Central memory CD4-positive, alpha-beta T cell (primary cell): Measurements from ENCODE around the gene SNX7.

Experiments
- DNase-seq: peaks from one replicate; pipeline ENCODE4 v3.0.0; 2022
- total RNA-seq, 3 experiments: gene quantifications; one replicate each; lab custom pipeline; 2026; lab: John Stamatoyannopoulos, UW

Gene SNX7, protein sequence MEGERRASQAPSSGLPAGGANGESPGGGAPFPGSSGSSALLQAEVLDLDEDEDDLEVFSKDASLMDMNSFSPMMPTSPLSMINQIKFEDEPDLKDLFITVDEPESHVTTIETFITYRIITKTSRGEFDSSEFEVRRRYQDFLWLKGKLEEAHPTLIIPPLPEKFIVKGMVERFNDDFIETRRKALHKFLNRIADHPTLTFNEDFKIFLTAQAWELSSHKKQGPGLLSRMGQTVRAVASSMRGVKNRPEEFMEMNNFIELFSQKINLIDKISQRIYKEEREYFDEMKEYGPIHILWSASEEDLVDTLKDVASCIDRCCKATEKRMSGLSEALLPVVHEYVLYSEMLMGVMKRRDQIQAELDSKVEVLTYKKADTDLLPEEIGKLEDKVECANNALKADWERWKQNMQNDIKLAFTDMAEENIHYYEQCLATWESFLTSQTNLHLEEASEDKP
- 0 to 2.4 (median 0.14) reads per million in 3 experiments for total RNA-seq

GRCh38 chr1:98661544-98662355 lies at the start of gene SNX7:
Gene SNX7, plus strand, starts transcription at chr1:98661721. Its CDS starts 11 bp downstream, at chr1:98661732.
- DNase-seq = peak; percentile 1

GRCh38 chr1:98637316-98637715 lies 24.2 kb upstream of the SNX7 start:
- no peak for DNase-seq

DNA sequence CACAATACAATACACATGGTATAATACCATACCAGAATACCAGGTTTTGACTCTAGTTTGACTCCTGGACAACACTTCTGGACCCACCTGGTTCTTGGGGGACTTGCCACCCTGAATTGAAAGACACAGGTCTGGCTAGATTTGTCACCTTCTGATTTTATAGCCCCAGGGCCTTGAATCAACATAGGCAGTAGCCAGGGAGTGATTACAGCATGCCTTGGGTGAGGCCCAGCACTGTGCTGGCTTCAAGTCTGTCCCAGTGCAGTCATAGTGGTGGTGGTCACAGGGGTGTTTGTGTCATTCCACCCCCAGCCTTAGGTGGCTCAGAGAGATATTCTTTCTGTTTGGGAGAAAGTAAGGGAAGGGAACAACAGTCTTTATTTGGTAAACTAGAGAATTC lies 23.3 kb upstream of the SNX7 start:
- no peak for DNase-seq

DNA sequence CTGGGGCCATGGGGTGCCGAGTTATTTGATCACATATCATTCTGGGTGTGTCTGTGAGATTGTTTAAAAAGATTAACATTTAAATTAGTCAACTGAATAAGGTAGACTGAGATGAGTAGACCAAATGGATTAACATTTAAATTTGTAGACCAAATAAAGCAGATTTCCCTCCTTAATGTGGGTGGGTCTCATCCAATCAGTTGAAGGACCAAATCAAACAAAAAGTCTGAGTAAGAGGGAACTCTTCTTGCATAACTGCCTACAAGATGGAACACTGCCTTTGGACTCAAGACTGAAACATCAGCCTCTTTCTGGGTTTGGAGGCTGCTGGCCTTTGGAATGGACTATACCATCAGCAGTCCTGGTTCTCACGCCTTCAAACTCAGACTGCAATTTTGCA lies 17.0 kb upstream of the SNX7 start:
- no peak for DNase-seq

DNA sequence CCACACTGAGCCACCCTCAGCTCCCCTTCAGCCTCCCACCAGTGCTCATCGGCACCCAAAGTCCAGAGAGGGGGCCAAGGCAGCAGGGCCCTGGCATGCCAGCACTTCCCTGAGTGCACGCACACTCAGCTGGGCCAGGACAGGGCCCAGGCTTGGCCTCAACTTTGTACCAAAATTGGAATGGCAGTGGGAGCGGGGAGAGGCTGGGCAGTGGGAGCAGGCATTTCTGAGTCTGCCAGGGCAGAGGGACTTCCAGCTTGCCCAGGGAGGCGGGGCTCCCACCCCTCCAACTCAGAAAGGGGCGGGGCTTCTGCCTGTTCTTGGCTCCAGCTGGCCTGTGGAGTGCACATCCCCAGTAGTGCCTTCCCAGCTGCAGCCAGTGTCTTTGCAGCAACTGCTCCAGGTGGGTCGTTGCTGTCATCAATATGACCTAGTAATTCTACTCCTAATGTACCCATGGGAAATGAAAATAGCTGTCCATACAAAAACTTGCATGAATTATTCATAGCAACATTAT lies 10.3 kb upstream of the SNX7 start:
- DNase-seq = no peak

DNA sequence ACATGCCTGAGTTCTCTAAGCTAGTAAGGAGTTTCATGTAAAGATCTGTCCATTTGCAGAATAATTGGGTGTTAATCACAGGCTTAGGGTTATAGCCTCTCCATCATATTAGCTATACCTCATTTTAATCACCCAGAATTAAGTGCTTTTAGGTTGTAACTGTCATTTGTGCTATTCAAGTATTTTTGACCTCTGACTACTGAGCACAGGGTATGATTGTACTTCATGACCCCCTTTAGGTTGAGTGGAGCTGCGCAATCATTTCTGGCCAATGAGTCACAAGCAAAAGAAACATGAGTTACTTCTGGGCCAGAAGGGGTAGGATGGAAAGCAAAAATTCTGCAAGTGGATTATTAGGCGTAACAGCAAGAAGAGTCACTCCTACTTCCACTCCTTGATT lies 8.4 kb upstream of the SNX7 start:
- DNase-seq = no peak

- no peak for DNase-seq
Observed at GRCh38 chr1:98659879-98660278, 1.6 kb upstream of the SNX7 start.

- no peak for DNase-seq
Observed at GRCh38 chr1:98660940-98661543, 479 bp upstream of the SNX7 start.

DNA sequence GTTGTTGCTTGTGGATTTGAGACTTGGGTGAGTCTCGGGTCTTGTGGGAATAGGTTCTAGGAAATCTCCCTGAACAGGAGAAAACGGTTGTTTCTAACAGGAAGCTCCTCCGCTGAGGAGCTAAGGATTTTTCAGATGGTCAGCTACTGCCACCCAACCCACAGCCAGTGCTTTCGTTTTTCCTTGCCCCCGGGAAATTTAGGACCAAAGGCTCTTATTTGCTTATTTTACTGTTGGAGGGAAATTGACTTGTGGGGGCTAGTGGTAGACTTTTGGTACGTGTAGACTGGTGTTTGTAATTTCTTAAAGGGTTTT lies 792 bp downstream of the SNX7 start:
- no peak for DNase-seq

DNA sequence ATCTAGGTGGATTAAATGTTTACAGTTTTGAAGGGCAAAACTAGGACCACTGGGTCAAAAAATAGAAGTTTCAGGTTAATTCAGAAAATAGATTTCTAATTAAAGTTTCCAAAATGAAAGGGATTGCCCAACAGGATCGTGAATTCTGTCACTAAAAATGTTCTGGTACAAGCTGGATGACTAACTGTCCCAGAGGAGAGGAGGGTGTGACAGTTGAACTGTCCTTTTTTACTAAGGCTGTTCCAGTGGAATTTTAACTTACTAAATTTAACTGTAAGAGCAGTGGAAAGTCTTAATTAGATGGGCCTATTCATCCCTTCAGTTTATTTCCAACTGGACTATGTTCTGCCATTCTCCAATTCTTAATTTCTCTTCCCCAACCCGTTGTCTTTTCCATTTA lies 7.2 kb downstream of the SNX7 start:
- no peak for DNase-seq

DNA sequence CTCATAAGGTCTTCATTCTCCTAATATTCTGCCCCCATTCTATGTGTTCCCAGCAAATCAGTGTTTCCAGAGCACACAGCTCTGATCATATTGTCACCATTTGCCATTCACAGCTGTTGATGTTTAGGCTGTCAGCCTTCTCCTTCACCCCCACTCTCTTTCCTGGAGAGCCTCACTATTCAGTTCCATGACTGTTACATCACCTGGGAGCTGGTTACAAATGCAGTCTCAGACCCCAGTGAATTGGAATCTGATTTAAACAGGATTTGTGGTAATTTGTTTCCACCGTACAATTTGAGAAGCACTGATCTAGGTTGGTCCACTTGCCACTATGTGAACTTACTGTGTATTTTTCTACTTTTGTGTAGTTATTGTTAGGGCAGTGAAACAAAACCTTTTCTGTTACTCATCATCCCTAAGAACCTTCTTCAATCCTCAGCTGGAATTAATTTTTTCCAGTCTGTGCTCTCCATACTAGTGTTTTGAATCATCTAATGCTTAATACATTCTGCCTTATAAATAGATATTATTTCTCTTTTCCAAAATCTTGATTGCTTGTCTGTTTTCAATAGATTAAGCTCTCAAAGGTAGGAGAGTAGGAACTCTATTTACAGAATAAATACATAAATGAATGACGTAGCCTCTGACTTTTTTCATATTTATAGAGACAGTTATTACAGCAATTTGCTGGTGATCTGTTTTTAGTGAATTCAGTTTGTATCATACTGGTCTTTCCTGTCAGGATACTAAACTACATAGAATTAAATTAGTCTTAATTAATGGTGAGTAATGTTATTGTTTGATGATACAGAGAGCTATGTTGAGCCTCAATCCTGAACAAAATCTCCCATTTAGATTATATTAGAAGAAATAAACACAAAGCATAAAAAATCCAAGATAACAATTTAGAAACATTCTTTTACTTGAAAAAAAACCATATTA lies 8.1 kb downstream of the SNX7 start:
- DNase-seq = no peak

DNA sequence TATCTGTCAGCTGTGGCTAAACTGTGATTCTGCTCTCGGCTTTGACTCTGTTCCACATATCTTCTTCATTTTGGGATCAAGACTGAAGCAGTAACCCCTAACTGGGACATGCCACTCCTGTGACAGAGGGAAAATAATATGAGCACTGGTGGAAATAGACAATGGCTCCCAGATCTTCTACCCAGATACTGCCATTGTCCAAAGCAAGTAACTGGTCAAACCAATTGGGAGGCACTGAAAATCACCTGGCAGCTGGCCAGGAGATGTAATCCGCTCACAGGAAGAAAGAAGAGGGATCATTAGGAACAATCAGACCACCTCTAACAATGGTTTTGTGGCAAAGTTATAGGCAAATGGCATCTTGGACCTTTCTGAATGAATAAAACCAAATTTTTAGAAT lies 10.7 kb downstream of the SNX7 start:
- no peak for DNase-seq

GRCh38 chr1:98674075-98674781 lies 12.7 kb downstream of the SNX7 start:
- no peak for DNase-seq

GRCh38 chr1:98675282-98675681 lies 13.8 kb downstream of the SNX7 start:
- no peak for DNase-seq

- DNase-seq = no peak
Observed at GRCh38 chr1:98677288-98677687, 15.8 kb downstream of the SNX7 start.

- no peak for DNase-seq
Observed at GRCh38 chr1:98681812-98682211, 20.3 kb downstream of the SNX7 start.

DNA sequence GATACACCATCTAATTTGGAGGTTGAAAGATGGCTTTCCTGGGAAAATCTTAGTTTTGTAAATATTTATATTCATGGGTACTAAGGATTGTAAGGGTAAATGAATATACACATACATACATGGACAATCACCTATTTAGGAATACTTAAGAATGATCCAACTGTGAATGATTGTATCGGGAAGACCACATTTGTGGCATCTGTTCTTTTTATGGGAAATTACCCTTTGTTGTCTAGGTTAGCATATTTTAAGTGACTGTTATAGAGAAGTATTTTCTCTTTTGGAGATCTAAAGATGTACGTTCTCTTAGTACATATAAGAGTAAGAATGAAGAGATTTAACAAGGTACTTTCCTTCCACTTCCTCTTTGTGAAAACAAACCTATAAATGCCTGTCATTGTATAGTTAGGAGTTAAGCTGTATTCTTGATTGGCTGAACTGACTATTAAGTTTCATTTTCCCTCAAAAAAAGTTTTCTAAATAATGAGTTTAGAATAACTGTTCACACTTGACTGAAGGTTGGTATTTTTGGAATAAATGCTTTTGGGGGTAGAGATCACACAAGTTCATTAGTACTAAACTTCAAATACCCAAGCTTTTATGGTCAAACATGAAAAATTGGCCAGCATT lies 26.7 kb downstream of the SNX7 start:
- DNase-seq = no peak

DNA sequence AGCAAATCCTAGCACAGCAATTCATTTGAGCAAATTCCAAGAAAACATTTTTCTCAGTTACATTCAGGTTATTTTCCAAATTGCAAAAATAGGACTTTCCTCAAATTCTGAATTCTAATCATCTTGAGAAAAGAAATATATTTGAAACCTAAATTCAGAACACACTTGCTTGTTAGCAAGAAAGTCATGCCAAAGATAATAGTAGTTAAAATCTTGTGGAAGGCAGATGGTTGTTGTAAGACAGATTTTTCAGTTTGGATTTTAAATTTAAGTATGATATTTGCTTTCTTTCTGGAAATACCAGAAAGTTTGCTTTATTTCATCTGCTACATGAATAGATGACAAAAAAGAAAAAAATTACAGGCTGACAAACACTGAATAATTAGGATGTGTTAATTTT lies 29.1 kb downstream of the SNX7 start:
- DNase-seq = no peak

- no peak for DNase-seq
Observed at GRCh38 chr1:98692482-98692881, 31.0 kb downstream of the SNX7 start.

DNA sequence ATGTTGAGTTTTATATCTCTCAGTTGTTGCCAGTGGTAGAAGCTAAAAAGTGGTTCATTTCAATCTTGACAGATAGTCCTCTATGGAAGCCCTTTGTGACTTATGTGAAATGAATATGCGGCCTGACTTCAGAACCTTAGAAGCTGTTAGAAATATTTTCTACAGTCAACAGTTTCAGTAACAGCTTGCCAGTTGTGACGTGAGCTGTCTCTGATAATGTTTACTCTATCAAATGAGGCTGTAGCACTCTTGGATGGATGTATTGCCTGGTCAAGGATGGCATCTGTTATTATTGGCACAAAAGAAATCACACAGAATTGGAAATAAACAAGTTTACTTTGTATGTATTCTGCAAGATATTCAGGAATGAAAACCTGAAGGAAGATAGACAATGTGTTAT lies 31.9 kb downstream of the SNX7 start:
- no peak for DNase-seq

GRCh38 chr1:98696077-98696476 lies 34.6 kb downstream of the SNX7 start:
- DNase-seq = no peak
